IPS DF 4.7 (cell line): Measurements from ENCODE around the gene TMPRSS4.
"Not testable (repeated sequence)": the region's sequence is repeated elsewhere in the genome, so short reads cannot be mapped to it uniquely, and the experiment has no call there.

ENCODE experiments used
- DNase-seq: peaks from one replicate; pipeline ENCODE4 v3.0.0-alpha.2; 2013; ENCODE audit warnings: low spot score; ENCODE audit errors: extremely low read depth

TMPRSS4 gene

DNA sequence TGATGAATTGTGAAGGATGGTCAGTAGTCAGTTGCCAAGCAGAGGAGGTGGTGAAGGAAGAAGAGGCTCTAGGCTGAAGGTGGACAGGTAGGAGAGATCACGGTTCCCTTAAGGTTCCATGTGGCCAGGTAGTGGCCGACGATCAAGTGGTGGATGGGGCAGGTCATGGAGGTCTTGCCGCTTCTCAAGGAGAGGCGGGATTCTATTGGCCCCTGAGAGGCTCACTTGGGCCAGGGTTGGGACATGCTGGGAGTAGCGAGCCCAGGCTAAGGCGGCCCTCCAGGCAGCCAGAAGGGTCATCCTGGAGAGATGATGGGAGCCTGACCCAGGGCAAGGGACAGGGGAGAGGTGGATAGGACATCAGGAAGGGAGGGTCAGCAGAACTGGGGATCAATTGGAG is 20.9 kb upstream of the TMPRSS4 start:
- no peak for DNase-seq

DNA sequence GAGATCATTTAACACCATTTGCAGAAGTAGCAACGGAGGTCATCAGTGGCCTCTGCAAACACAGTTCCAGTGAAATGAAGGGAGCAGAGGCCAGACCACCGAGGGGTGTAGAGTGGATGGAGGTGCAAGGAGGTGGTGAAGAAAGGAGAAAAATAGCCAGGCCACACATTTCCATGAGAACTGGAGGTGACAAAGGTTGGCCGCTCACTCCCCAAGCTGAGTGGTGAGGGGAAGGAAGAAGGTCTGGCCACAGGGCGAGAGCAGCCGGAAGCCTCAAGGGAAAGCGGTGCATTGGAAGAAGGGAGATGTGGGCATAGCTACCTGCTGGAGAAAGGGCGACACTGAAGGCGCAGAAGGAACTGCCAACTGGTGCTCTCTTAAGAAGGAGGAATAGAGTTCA is 20.1 kb upstream of the TMPRSS4 start:
- no peak for DNase-seq

DNA sequence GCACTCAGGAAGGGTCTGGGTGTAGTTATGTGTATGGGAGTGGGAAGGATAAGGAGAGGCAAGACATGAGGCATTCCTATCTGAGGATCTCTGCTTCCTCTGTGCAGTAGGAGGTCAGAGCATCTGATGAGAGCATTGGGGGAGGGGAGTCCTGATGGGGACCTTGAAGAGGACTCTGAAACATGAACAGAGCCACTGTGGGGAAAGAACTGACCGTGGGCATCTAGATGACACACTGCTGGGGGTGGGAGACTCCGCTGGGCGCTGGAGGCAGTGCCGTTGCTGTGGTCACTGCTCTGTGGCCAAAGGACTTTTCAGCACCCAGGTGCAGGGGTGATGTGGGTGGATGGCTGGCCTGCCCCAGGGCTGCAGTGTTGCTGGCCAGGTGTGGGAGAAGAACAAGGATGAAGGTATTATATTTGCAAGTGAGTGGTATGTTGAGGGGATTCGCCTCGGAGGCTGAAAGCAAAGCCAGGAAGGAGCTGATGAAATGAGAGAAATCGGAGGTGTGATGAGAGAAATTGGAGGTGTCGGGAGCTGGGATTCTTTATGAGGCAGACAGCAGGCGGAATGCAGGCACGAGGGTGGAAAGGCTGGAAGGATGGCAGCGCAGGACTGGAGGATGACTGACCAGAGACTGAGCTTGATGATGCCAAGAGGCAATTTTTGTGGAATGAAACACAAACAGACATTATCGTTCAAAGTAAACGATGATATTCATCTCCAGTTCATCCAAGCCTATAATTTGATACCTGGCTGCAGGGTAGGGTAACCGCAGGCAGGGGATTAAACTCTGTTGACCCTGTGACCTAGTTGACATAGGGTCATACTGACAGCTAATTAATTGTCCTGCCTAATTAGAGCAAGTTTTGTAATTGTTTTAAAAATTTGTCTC is 19.4 kb upstream of the TMPRSS4 start:
- DNase-seq: no peak

DNA sequence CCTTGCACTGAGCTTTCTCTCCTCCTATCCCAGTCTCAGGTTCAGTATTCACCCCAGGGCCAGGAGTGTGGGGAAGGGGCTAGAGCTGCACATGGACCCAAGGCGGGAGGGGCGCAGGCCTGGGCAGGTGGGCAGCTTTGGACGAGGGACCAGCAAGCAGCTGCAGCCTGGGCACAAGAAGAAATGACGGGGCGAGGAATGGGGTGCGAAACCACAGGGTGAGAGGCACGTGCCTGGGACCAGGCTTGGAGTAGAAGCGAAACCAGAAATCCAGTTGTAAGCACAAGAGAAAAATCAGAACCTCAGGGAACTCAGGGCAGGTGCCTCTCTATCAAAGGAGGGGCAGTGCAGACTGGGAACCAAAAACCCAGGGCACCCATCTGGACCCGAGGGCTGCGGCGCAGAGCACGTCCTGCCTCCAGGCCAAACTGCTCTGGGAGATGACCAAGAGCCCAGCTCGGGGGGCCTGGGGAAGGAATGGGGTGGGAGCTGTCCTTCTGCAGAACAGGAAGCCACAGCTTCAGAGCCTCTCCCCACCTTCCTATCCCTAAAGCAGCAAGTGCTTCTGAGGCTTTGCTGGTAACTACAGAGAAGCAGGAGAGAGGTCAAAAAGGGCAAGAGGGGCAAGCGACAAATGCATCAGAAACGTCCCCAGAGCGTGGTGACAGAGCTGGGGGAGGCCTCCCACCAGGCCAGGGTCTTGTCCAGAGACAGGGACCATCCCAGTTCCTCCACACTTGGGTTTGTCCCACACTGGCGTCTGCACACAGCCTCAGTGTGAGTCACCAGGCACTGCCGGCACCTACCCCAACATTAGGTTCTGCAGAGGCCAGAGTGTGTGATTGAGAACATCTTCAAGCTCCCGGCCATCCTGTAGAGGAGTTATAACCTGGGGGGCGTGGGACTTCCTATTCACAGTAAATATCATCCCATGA is 18.3 kb upstream of the TMPRSS4 start:
- DNase-seq: no peak

DNA sequence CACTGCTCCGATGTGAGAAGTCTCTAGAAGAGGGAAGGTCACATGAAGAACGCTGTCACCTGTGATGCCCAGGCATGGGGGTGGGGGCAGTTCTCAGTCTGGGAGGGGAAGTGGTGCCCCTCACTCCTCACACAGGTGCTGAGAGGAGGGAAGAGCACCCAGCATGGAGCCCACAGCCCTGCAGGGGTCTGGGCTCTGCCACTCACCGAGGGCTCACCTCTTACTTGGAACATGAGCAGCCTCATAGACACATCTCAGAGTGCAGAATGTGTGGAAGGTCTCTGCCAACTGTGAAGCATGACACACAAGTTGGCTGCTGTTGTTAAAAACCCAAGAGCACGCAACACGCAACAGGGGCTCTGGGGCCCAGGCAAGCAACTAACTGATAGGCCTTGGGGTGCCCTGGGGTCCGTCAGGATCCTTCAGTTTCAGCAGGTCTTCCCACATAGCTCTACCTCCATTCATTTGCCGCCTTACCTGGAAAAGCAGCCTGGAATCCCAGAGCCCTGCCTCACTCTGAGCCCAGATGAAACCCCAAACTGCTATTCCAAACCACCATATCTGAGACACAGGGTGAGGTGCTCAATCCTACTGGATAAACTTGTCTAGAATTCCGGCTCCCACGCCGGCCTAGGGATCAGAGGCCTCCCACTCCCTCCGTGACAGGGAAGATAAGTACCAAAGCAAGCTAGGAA is 17.5 kb upstream of the TMPRSS4 start:
- DNase-seq: no peak

DNA sequence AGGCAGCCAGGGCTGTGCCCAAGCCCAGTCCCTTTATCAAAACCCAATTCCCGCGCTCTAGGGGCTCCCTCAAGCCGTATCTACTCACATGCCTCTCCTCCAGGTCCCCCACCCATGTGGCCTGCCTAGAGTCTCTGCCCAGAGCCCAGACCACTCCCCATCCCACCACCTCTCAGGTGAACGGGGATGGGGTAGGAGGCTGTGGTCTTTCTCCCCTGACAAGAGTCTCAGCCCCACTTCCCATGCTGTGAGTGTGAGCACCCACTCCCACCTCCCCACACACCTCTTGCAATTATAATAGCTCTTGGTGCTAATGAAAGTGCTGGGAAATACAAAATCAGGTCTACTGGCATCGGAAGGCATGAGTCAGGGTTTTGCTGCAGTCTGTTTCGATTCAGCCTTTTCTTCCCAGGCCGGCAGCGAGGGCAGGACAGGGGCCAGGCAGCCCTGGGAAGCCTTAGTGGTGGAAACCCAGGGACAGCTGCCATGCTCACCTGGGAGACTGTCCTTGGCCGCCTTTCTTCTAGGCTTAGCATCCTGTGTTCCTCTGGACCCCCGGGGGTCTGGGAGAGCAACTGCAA is 16.7 kb upstream of the TMPRSS4 start:
- DNase-seq: no peak

DNA sequence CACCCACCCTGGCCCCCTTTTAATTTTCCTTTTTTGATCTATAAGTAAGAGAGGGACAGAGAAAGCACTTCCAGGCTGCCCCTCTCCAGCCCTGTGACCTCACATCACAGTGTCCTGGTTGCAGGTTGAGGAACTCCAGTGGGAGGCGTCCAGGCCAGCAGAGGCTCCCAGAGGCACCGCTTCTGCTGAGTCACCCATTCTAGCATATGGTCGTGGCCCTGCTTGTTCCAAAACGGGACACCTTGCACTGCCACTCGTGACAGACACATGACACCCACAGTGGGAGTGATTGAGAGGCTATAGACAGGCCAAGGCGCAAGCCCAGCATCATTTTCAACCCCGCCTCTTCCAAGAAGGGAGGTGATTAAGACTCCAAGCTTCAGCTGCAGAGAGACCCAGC is 16.0 kb upstream of the TMPRSS4 start:
- DNase-seq: no peak

DNA sequence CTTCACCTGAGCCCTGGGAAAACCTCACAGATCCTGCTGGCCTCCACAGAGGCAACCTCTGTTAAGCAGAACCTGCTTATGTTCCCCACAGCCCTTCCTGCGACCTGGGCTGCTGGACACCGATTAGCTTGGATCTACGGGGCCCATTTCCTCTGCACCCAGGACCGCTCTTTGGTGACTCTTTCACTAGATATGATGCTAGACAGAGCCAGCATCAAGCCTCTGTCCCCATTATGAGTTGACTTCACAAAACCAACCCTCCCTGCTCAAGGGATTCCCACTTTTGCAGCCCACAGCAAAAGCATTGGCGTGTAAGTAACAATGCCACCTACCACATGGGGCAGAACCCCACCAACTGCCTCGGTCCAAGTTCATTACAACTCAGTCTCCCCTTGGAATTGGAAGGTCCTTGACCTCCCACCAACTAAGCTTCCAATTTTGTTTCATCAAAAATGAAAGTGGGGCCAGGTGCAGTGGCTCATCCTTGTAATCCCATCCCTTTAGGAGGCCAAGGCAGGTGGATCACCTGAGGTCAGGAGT is 15.2 kb upstream of the TMPRSS4 start:
- no peak for DNase-seq

DNA sequence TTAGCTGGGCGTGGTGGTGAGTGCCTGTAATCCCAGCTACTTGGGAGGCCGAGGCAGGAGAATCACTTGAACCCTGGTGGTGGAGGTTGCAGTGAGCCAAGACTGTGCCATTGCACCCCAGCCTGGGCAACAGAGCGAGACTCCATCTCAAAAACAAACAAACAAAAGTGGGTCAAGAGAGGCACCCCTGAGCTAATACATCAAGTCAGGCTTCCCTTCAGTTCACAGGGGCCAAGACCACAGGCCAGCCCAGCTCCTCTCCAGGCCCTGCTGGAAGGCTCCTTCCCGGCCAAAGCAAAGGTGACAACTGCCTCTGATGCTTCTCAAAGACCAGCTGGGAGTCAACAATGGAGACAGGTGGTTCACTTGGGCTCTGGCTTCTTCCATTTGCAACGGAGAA is 14.7 kb upstream of the TMPRSS4 start:
- DNase-seq: not testable (repeated sequence)

DNA sequence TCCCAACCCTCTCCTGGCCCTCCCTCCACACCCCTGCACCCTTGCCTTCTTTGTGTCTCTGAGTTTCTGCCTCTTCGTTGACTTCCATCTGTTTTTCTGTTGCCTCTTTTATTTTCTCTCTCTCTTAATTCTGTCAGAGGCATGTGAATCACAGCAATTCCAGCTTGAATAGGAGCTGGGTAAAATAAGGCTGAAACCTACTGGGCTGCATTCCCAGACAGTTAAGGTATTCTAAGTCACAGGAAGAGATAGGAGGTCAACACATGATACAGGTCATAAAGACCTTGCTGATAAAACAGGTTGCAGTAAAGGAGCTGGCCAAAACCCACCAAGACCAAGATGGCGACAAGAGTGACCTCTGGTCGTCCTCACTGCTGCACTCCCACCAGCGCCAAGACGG is 14.2 kb upstream of the TMPRSS4 start:
- not testable (repeated sequence) for DNase-seq

DNA sequence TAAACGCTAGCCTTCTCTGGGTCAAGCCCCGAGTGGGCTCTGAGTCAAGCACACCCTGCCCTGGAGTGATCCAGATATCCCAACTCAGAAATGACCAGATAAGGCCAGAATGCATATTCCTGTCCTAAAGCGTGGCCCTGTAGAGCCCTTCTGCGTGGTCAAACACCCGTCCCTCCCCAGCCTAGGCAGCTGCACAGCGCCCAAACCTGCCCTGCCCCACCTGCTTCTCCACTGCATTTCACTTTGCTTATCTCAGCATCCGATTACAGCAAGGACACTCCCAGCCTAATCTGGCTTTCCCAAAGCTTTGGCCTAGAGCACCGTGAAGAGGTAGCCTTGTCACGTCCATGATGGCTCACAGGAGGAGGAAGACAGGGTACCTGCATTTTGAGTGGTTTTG is 11.9 kb upstream of the TMPRSS4 start:
- no peak for DNase-seq

DNA sequence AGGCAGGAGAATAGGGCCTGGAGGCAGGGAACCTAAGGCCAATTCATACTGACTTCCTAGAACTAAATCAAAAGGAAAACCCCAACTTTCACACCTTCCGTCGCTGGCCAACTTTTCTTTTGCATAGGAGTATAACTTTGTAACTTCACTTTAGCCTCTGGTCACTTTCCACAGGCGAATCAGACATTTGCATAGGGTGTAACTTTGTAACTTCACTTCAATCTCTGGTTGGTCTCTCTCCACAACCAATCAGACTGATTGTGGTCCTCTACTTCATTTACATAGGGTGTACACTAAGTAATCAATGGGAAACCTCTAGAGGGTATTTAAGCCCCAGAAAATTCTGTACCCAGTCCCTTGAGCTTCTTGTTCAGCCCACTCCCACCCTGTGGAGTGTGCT is 11.5 kb upstream of the TMPRSS4 start:
- no peak for DNase-seq

DNA sequence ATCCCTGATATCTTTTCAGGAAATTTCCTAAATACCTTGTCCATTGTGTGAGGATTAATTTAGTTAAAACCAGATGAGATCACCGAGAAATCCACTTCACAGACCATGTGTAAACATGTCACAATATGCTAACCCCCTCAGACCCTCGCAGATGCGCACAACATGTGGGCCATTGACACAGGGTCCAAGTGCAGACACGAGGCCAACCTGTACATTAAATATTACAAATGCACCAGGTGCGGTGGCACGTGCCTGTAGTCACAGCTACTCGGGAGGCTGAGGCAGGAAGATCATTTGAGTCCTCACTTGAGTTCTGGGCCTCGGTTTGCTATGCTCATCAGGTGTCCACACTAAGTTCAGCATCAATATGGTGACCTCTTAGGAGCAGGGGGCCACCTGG is 9.9 kb upstream of the TMPRSS4 start:
- no peak for DNase-seq

DNA sequence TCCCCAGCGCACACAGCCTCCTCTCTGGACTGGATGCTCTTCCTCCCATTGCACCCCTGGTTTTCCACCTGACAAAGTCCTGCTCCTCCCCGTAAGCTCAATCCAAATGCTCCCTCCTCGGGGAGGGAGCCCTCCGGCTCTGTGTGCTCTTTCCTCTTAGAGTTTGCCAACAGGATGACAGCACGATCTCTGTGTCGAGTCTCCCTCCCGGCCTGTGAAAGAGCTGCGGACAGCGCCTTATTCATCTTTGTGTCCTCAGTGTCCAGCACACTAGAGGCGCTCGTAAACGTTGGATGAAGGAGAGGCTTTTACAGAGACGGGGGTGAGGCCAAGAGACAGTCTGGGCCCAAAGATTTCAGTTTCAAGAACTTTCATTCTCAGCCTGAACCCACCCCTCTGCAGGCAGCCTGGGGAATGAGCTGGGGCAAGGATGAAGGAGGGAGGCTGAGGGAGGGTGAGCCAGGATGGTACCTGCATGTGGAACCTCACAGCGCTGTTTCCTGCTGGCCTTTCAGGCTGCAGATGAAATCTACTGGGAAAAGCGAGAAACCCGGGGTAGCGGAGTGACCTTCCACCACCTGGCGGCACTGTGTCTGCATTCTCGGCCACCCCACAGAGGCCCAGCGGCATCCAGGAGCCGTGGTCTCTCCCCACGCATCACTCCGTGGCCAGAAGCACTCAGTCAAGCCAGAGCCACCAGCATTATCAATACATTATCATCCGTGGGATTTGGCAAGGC is 8.5 kb upstream of the TMPRSS4 start:
- DNase-seq: peak; percentile 19

DNA sequence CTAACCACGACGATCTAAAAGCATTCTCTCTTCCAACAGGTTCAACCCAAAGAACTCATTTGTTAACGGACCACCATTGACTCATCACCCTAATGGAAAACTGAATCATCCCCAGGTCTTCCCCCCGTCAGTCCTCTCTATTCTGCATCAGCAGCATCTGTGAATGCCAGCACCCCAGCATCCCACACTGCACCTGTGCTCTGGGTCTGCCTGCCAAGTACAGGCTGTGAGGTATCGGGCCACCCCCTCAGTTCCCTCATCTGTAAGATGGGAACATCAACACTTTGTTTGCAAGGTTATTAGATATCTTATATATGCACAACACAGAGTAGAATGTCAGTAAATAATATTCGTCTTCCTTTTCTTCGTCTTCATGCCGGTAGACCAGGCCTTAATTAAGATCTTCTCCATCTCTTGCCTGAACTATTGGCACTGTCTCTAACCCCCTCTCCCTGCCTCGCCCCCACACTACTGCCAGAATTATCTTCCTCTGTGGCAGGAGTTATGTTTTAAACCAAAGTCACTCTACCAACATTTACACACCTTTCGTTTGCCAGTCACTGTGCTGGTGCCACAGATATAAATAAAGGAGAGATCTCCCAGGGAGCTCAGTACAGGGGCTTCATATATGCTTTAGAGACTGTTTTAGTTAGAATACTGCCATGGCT is 7.8 kb upstream of the TMPRSS4 start:
- no peak for DNase-seq

DNA sequence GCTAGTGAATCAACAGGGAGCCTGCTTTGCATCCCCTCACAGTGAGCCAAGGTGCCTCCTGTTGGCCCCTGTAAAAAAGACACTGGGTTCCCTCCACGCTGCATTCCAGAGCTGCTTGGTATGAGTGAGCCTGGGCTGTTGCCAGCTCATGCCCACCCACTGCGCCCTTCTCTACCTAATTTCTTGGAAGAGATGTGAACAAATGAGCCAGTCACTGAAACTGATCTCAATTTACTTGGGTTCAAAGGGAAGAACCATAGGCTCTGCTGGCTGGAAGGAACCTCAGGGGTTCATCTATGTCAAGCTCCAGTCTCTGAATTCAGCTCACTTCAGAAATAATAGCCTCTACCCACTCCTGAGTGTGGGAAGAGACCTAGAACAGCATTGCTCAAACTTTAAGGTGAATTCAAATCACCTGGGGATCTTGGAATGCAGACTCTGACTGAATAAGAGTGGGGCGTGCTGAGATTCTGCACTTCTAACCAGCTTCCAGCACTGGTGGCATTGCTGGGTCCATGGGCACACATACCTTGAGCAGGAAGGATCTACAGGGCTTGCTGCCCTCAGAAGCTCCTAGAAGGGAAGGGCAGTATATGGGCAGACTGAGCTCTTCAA is 5.4 kb upstream of the TMPRSS4 start:
- no peak for DNase-seq

DNA sequence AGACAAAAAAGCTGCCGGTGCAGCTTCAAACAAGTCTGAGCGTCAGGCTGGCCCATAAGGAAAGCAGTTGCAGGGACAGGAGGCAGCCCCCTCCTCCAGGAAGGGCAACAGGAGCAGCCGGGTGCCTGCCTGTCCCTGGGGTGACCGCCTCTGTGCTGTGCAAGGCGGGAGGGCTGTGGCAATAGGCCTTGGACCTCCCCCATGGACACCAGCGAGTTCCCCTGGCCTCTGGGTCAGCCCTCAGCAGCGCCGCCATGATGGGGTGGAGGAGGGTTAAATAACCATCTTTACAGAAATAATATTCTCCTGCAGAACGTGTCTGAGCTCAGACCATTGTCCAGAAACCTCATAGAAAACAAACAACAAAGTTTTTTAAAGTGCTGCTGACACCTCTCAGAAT is 3.3 kb upstream of the TMPRSS4 start:
- DNase-seq: no peak

DNA sequence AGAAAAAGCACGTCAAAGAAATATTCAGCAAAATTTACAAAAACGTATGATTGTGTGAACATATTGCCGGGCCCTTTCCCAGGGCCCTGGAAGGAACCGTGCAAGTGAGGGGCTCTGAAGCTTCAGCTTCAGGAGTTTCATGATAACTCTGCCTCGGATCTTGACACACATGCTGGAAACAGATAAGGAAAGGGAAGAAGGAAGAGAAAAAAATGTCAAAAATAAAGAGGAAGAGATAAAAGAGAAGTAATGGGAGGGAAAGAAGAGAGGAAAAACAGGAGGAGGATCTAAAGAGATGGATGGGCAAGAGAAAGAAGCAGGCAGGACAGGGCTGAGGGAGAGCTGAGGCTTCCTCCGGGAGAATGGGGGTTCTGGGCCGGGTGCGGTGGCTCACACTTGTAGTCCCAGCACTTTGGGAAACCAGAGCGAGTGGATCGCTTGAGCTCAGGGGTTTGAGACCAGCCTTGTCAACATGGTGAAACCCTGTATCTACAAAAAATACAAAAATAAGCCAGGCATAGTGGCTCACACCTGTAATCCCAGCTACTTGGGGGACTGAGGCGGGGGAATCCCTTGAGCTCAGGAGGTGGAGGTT is 2.7 kb upstream of the TMPRSS4 start:
- no peak for DNase-seq

DNA sequence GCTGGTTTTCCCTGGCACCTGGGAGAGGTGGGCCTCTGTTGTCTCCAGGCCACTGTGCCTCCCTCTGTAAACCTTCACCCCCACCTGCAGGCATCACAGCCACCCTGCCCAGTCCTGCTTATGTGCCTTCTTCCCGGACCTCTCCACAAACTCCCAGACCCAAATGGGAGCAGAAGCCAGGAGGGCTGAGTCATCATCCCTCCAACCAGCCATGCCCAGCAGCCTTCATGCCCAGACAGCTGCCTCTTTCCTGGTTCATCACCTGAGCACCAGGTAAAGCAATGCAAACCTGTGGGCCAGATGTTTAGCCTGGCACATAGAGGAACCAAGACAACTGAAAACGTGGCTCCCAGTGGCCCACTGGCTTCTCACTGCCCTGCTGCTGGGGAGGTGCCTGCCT is 2.1 kb upstream of the TMPRSS4 start:
- DNase-seq: no peak
